ENCODE measurements around the gene KIF18A. TPM values are rescaled to one million over a fixed set of nuclear protein-coding genes. Genes with fewer than 3 reads are reported as not detected.

KIF18A gene
- total and polyA plus RNA-seq, 2 of the 8 experiments (the other 6 are each of a cell fraction or from before 2014, with no cell fraction given) = 4.0 to 23.3 TPM

DNA sequence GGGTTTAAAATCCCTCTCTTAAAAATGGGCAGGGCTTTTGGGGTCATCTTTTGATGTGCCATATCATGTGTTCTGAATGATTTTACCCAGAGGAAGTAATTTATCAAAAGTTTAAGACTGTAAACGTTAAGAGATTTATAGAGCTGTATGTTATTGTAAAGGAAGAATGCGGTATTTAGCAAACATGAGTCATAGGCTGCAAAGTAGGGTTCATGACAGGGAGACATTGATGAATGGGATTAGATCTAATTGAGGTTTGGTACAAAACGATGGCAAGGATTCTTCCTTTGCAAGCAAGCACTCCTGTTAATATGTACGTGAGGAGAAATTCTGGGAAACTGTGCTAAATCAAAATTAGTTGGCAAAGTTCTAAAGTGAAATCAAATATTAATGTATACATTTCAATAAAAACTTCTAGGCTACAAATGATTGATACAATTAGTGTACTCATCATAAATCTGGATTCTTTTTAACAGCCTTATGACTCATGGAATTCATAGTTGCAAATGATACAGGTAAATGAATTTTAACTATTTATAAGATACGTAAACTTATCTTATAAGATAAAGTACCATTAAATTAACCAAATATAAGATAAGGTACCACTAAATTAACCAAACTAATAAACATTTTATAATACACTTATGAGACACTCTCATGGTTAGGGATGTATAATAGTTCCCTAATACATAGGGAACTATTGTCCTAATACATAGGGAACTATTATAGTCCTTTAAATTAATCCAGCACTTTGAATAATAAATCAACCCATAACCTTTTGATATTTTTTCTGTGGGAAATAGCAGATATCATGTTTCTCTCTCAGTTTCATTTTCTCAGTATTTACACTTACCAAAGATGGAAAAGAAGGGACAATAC, 58.4 kb downstream of the KIF18A start (continued):
- TF ChIP-seq RNF2 (IDR thresholded peaks at IDR 0.05; ENCODE audit: borderline replicate concordance, low read depth, low read length, missing control alignments, poor library complexity, severe bottlenecking) = no peak
- TF ChIP-seq BRCA1 (IDR thresholded peaks at IDR 0.05; ENCODE audit: low read depth, low read length) = no peak
- TF ChIP-seq GTF2F1 (IDR thresholded peaks at IDR 0.05; ENCODE audit: borderline replicate concordance, low read depth, low read length) = no peak
- TF ChIP-seq TCF12 (IDR thresholded peaks at IDR 0.05; ENCODE audit: low read depth, low read length) = no peak
- TF ChIP-seq TAF1 (IDR thresholded peaks at IDR 0.05; ENCODE audit: low read depth, low read length) = no peak
- TF ChIP-seq NANOG (IDR thresholded peaks at IDR 0.05; ENCODE audit: insufficient read depth, low read depth, low read length, poor library complexity, severe bottlenecking) = no peak
- no peak for TF ChIP-seq HDAC2 (IDR thresholded peaks at IDR 0.05; ENCODE audit: borderline replicate concordance in 1 of 2, low read depth in 2 of 2, low read length in 2 of 2)
- TF ChIP-seq EZH2 (IDR thresholded peaks at IDR 0.05; ENCODE audit: low read depth, low read length, severe bottlenecking) = no peak
